ENCODE results near the gene HLF. TPM values are rescaled to one million over a fixed set of nuclear protein-coding genes. Genes with fewer than 3 reads are reported as not detected.

Gene HLF
- total and polyA plus RNA-seq, 8 donors: 1.6 to 42.4 (median 9.6) TPM

GRCh38 chr17:55321427-55322060 lies 56.8 kb downstream of the HLF start:
- H3K27ac ChIP-seq: peak overlapping the region in 4 of 5 donors; percentile 35 to 75 (median 54)
- intact Hi-C loops (cut with DNase I; ENCODE audit: low total_unique reads): no loop called here
- H3K4me3 ChIP-seq: peak overlapping the region; percentile 5 to 27 (median 22)
- peaks cover 0 to 32% (median 13%) of the 10 kb centered on the region in 4 donors for H3K36me3 ChIP-seq
- no peaks in the 10 kb centered on the region for H3K9me3 ChIP-seq
- peaks cover 0 to 22% (median 10%) of the 10 kb centered on the region in 4 donors for H3K4me1 ChIP-seq
- 22 to 43% (median 36%) methylated on average over 6 of the region's 6 CpGs for WGBS, 5 donors
- H3K27me3 ChIP-seq: no peaks in the 10 kb centered on the region
- DNase-seq: no peak
- TF ChIP-seq, protein P1, sequence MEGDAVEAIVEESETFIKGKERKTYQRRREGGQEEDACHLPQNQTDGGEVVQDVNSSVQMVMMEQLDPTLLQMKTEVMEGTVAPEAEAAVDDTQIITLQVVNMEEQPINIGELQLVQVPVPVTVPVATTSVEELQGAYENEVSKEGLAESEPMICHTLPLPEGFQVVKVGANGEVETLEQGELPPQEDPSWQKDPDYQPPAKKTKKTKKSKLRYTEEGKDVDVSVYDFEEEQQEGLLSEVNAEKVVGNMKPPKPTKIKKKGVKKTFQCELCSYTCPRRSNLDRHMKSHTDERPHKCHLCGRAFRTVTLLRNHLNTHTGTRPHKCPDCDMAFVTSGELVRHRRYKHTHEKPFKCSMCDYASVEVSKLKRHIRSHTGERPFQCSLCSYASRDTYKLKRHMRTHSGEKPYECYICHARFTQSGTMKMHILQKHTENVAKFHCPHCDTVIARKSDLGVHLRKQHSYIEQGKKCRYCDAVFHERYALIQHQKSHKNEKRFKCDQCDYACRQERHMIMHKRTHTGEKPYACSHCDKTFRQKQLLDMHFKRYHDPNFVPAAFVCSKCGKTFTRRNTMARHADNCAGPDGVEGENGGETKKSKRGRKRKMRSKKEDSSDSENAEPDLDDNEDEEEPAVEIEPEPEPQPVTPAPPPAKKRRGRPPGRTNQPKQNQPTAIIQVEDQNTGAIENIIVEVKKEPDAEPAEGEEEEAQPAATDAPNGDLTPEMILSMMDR (IDR thresholded peaks at IDR 0.05): no peak
- TF ChIP-seq EP300 (IDR thresholded peaks at IDR 0.05) (no peak), POLR2AphosphoS5 (IDR thresholded peaks at IDR 0.05) (no peak), POLR2A (IDR thresholded peaks at IDR 0.05) (no peak)

DNA sequence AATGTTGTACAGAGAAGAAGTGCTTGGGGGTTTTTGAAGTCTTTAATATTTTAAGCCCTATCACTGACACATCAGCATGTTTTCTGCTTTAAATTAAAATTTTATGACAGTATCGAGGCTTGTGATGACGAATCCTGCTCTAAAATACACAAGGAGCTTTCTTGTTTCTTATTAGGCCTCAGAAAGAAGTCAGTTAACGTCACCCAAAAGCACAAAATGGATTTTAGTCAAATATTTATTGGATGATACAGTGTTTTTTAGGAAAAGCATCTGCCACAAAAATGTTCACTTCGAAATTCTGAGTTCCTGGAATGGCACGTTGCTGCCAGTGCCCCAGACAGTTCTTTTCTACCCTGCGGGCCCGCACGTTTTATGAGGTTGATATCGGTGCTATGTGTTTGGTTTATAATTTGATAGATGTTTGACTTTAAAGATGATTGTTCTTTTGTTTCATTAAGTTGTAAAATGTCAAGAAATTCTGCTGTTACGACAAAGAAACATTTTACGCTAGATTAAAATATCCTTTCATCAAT lies 57.8 kb downstream of the HLF start:
- H3K27me3 ChIP-seq: no peaks in the 10 kb centered on the region
- no peak overlapping the region for H3K27ac ChIP-seq
- H3K4me3 ChIP-seq: no peak overlapping the region
- TF ChIP-seq POLR2AphosphoS5 (IDR thresholded peaks at IDR 0.05) (no peak), POLR2A (IDR thresholded peaks at IDR 0.05) (no peak), EP300 (IDR thresholded peaks at IDR 0.05) (no peak)
- TF ChIP-seq, protein P1 (IDR thresholded peaks at IDR 0.05): no peak
- H3K4me1 ChIP-seq: peaks cover 0 to 22% (median 10%) of the 10 kb centered on the region in 4 donors
- peaks cover 0 to 25% (median 10%) of the 10 kb centered on the region in 4 donors for H3K36me3 ChIP-seq
- 86 to 94% (median 92%) methylated on average over 11 of the region's 11 CpGs for WGBS, 5 donors
- H3K9me3 ChIP-seq: no peaks in the 10 kb centered on the region
- intact Hi-C loops (cut with DNase I; ENCODE audit: low total_unique reads): no loop called here
- no peak for DNase-seq

GRCh38 chr17:55323518-55324295 lies 58.9 kb downstream of the HLF start:
- DNase-seq: no peak
- Histone ChIP-seq H3K36me3 (peaks cover 0 to 17% (median 6%) of the 10 kb centered on the region in 4 donors), H3K27ac (no peak overlapping the region), H3K4me3 (no peak overlapping the region), H3K9me3 (no peaks in the 10 kb centered on the region), H3K4me1 (peaks cover 0 to 22% (median 10%) of the 10 kb centered on the region in 4 donors), H3K27me3 (no peaks in the 10 kb centered on the region)
- intact Hi-C loops (cut with DNase I; ENCODE audit: low total_unique reads): no loop called here
- TF ChIP-seq POLR2AphosphoS5 (IDR thresholded peaks at IDR 0.05) (no peak), POLR2A (IDR thresholded peaks at IDR 0.05) (no peak), EP300 (IDR thresholded peaks at IDR 0.05) (no peak)
- TF ChIP-seq, protein P1 (IDR thresholded peaks at IDR 0.05): no peak
- WGBS, 5 donors: 94 to 100% (median 98%) methylated on average over 7 of the region's 7 CpGs

- 87 to 92% (median 90%) methylated on average over 9 of the region's 9 CpGs for WGBS, 5 donors
- DNase-seq: no peak
Observed at GRCh38 chr17:55324296-55324978, 59.7 kb downstream of the HLF start.

More at GRCh38 chr17:55324296-55324978, 59.7 kb downstream of the HLF start:
- Histone ChIP-seq H3K27me3 (no peaks in the 10 kb centered on the region), H3K9me3 (no peaks in the 10 kb centered on the region), H3K4me1 (peaks cover 0 to 22% (median 10%) of the 10 kb centered on the region in 4 donors), H3K27ac (no peak overlapping the region), H3K4me3 (no peak overlapping the region), H3K36me3 (peaks cover 0 to 10% (median 5%) of the 10 kb centered on the region in 4 donors)
- TF ChIP-seq POLR2A (IDR thresholded peaks at IDR 0.05) (no peak), EP300 (IDR thresholded peaks at IDR 0.05) (no peak), POLR2AphosphoS5 (IDR thresholded peaks at IDR 0.05) (no peak)
- TF ChIP-seq, protein P1 (IDR thresholded peaks at IDR 0.05): no peak
- intact Hi-C loops (cut with DNase I; ENCODE audit: low total_unique reads): no loop called here

Measured in stomach (tissue), 9 donors.